GM20000 (cell line): ENCODE data around the gene ISL2.

Source experiments
- DNase-seq: peaks from one replicate; pipeline ENCODE4 v3.0.0; 2012; ENCODE audit warnings: low spot score
- TF ChIP-seq, protein P1 (sequence below): IDR thresholded peaks from 2 replicates; pipeline ENCODE4 v1.5.1; 2012; ENCODE audit warnings: mild to moderate bottlenecking, control low read depth; ENCODE audit errors: extremely low read depth, missing control alignments

ISL2 gene

DNA sequence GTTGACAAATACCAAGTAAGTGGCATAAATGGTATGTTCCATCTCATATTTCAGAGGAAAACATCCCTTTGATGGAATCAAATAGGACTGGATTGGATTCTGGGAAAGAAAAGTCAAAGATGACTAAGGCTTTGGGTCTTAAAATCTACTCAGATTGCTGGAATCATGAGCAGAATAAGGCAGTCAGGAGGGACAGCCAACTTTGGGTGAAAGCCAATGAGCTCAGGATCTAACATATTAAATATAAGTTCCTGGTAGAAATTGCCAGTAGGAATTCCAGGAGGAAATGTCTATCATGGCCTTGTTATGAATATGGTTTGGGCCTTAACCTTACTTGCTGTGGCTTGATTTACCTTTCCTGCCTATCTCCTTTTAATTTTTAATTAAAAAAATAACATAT is 55.3 kb downstream of the ISL2 start:
- DNase-seq = no peak
- TF ChIP-seq, protein P1, sequence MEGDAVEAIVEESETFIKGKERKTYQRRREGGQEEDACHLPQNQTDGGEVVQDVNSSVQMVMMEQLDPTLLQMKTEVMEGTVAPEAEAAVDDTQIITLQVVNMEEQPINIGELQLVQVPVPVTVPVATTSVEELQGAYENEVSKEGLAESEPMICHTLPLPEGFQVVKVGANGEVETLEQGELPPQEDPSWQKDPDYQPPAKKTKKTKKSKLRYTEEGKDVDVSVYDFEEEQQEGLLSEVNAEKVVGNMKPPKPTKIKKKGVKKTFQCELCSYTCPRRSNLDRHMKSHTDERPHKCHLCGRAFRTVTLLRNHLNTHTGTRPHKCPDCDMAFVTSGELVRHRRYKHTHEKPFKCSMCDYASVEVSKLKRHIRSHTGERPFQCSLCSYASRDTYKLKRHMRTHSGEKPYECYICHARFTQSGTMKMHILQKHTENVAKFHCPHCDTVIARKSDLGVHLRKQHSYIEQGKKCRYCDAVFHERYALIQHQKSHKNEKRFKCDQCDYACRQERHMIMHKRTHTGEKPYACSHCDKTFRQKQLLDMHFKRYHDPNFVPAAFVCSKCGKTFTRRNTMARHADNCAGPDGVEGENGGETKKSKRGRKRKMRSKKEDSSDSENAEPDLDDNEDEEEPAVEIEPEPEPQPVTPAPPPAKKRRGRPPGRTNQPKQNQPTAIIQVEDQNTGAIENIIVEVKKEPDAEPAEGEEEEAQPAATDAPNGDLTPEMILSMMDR = no peak
